CD4-positive, alpha-beta T cell (primary cell): Measurements from ENCODE around the gene TCN2. TPM values are rescaled to one million over a fixed set of nuclear protein-coding genes. Genes with fewer than 3 reads are reported as not detected.

Source experiments
- total RNA-seq, 174 experiments: library from RNA in 2 of 174; stranded (reverse) in 2 of 174; gene quantifications; one replicate each; pipeline ENCODE4 v1.2.3 and lab custom pipeline; 2021 to 2026

Gene TCN2
- total RNA-seq, 2 experiments from 2014 or later = 0.52 to 0.53 TPM

Other genes with a start within 250 kb of the TCN2 start
- gene RNF215, start 219.8 kb upstream of the TCN2 start, total RNA-seq = 1 to 10 TPM; 4.6 to 4.9 TPM
- gene SEC14L2, start 210.2 kb upstream of the TCN2 start, total RNA-seq = 10 to 100 TPM; 74.6 to 79.8 TPM
- gene MTFP1, start 181.4 kb upstream of the TCN2 start, total RNA-seq = 10 to 100 TPM; 37.2 to 38.0 TPM
- gene SEC14L3, start 135.2 kb upstream of the TCN2 start, total RNA-seq = not detected
- gene SEC14L4, start 101.5 kb upstream of the TCN2 start, total RNA-seq = not detected
- gene SEC14L6, start 60.4 kb upstream of the TCN2 start, total RNA-seq = not detected
- gene GAL3ST1, start 32.5 kb upstream of the TCN2 start, total RNA-seq = not detected
- gene PES1, start 15.3 kb upstream of the TCN2 start, total RNA-seq = 10 to 100 TPM; 28.4 to 30.5 TPM
- gene SLC35E4, start 28.6 kb downstream of the TCN2 start, total RNA-seq = 1 to 10 TPM; 2.1 to 2.9 TPM
- gene DUSP18, start 60.7 kb downstream of the TCN2 start, total RNA-seq = 1 to 10 TPM; 5.7 to 6.2 TPM
- 1 to 10 TPM; 1.2 to 1.6 TPM for gene OSBP2, start 87.7 kb downstream of the TCN2 start, total RNA-seq